ENCODE results near the gene FLRT2. TPM values are rescaled to one million over a fixed set of nuclear protein-coding genes. Genes with fewer than 3 reads are reported as not detected.
A peak's percentile ranks its signal among the peaks of the same experiment; 100 is the strongest.

FLRT2 gene
- total RNA-seq, 1 donor from 2014 or later: 24.6 TPM

DNA sequence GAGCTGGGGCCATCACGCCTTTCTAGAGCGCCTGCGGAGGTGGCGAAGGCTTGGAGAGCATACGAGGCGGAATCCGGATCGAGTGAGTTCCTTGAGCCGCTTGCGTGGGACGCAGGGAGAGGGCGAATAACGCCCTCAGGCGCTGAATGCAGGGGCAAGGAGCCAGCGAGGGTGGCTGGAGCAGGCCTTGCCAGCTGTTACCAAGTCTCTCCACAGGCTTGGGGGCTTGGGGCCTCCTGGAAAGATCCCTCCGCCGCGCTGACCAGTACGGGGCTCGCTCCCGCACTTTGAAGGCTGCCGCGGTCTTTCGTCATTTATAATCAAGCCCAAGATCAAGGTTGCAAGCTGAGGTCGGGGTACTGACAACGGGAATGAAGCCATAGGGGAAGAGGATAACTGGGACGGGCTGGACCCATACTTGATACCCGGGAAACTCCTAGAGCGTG is 1.2 kb downstream of the FLRT2 start:
- TF ChIP-seq, protein P1, sequence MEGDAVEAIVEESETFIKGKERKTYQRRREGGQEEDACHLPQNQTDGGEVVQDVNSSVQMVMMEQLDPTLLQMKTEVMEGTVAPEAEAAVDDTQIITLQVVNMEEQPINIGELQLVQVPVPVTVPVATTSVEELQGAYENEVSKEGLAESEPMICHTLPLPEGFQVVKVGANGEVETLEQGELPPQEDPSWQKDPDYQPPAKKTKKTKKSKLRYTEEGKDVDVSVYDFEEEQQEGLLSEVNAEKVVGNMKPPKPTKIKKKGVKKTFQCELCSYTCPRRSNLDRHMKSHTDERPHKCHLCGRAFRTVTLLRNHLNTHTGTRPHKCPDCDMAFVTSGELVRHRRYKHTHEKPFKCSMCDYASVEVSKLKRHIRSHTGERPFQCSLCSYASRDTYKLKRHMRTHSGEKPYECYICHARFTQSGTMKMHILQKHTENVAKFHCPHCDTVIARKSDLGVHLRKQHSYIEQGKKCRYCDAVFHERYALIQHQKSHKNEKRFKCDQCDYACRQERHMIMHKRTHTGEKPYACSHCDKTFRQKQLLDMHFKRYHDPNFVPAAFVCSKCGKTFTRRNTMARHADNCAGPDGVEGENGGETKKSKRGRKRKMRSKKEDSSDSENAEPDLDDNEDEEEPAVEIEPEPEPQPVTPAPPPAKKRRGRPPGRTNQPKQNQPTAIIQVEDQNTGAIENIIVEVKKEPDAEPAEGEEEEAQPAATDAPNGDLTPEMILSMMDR (IDR thresholded peaks at IDR 0.05): no peak
- Histone ChIP-seq H3K36me3 (no peaks in the 10 kb centered on the region), H3K27me3 (no peaks in the 10 kb centered on the region), H3K4me3 (peak overlapping the region; percentile 65 to 74), H3K4me1 (peaks cover 4 to 10% of the 10 kb centered on the region in 2 donors), H3K9me3 (no peaks in the 10 kb centered on the region), H3K27ac (peak overlapping the region; percentile 25 to 49)
- DNase-seq (ENCODE audit: low spot score in 2 of 2): peak in 1 of 2 donors; percentile 72
- intact Hi-C loops (cut with DNase I): loop anchor here (2.0 to 10.0 kb wide), 4 partner anchors 254 to 1446 kb away; no protein-coding TSS in a partner anchor

DNA sequence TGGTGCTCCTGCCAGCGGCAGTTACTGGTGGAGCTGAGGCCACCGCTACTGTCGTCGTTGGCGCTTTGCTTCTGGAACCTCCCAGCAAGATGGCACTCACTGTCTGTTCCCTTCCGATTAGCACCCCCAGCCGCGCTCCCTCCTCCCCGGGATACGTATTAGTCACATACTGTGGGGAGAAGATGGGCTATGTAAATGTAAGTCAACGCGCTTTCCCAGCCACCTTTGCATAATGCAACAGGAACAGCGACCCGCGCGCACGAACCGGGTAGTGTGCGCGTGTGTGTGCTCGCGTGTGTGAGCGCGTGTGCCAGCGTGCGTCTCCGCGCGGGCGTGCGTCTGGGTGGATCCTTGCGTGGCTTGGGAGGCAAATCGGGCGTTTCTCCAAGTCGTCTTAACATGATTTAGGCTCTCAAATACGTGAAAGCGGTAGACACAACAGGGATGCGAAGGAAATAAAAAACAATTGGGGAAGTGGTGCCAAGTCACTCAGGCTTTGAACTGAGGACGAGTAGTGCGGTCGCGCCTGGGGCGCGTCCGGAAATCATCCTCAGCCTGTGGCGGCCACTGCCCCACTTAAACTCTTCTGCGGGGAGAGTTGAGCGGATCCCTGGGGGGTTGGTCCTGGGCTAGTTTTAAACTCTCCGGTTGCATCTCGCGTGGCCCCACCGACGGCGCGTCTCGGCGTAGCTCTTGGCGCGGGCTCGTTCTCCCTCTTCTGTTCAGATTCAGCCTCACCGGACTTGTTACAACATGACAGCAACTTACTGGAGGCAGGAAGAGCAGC is 1.8 kb downstream of the FLRT2 start:
- Histone ChIP-seq H3K9me3 (no peaks in the 10 kb centered on the region), H3K4me3 (peak overlapping the region; percentile 65 to 74), H3K27ac (peak overlapping the region; percentile 25 to 49), H3K36me3 (no peaks in the 10 kb centered on the region), H3K4me1 (peaks cover 4 to 10% of the 10 kb centered on the region in 2 donors), H3K27me3 (no peaks in the 10 kb centered on the region)
- intact Hi-C loops (cut with DNase I): loop anchor here (2.0 to 10.0 kb wide), 4 partner anchors 254 to 1447 kb away; no protein-coding TSS in a partner anchor
- DNase-seq (ENCODE audit: low spot score in 2 of 2): peak in 1 of 2 donors; percentile 77
- TF ChIP-seq, protein P1 (IDR thresholded peaks at IDR 0.05): peak in 2 of 3 experiments; percentile 25 to 28

DNA sequence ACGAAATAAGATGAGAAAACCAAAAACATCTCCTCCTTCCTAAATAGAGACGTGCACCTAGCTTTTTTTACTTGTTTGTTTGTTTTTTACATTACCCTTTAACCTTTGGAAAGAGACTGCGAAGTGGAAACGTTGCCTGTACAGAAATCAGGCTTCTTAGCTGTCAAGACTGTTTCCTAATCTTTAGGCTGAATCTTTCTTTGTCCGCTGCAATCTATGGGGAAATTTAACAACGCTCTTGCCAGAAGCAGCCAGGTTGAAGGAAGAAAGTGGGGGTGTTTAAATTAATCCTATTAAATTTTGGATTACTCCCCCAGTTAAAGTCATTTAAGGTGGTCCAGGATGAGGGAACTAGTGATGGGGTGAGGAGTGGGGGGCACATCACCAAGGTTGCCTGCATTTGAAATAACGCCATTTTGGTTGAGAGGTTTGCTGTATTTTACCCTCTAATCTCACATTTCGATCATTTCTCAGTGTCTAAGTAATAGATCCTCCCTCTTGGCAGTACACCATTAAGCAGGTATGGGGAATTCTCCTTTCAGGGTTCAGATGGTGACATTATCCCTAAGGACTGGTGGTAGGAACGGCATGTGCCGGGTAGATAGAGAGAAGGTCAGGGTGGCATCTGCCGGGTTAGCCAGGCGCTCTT is 2.6 kb downstream of the FLRT2 start:
- no peaks in the 10 kb centered on the region for H3K27me3 ChIP-seq
- H3K4me3 ChIP-seq: peak overlapping the region; percentile 65 to 74
- intact Hi-C loops (cut with DNase I): loop anchor here (5.0 to 10.0 kb wide), 3 partner anchors 255 to 1448 kb away; no protein-coding TSS in a partner anchor
- peaks cover 4 to 10% of the 10 kb centered on the region in 2 donors for H3K4me1 ChIP-seq
- TF ChIP-seq, protein P1 (IDR thresholded peaks at IDR 0.05): no peak
- no peak for DNase-seq (ENCODE audit: low spot score in 2 of 2)
- no peaks in the 10 kb centered on the region for H3K9me3 ChIP-seq
- peak overlapping the region; percentile 6 to 49 for H3K27ac ChIP-seq
- H3K36me3 ChIP-seq: no peaks in the 10 kb centered on the region

DNA sequence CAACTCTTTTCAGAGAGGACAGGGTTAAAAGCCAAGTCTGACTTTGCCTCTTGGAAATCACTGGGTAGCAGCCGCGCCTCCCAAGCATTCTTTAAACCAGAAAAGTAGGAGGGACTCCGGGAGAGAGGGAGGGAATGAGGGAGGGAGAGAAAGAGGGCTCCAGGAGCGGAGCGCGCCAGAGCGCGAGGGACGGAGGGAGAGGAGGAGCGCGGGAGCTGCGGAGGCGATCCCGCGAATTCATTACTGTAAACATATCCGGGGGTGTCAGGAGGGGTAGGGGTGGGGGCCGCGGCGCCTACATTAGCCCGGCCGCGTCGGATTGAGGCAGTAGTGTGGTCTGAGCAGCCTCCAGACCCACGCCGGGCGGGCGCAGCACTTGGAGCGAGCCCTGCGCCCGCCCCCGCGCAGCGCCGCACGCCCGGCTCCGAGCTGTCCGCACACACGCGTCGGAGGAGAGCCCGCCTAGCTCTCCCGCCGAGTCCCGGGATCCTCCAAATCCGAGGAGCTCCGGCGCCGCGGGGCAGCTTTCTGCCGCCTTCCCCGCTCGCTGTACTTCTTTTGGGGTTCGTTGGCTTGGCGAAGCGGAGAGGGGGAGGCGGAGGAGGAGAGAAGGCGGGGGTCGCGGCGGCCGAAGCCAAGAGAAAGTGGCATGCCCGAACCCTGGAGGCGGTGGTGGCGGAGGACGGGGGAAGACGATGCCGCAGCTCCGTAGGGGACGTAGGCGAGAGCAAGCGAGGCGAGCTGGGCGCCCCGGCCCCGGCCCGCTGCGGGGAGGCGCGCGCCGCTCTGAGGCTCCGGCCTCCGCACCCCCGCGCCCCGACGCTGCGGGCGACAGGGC is 3.3 kb downstream of the FLRT2 start:
- peak in 1 of 2 donors; percentile 79 for DNase-seq (ENCODE audit: low spot score in 2 of 2)
- intact Hi-C loops (cut with DNase I): loop anchor here (5.0 to 10.0 kb wide), 3 partner anchors 256 to 1448 kb away; no protein-coding TSS in a partner anchor
- Histone ChIP-seq H3K36me3 (no peaks in the 10 kb centered on the region), H3K4me1 (peaks cover 4 to 10% of the 10 kb centered on the region in 2 donors), H3K9me3 (no peaks in the 10 kb centered on the region), H3K27ac (peak overlapping the region; percentile 0 to 49), H3K27me3 (no peaks in the 10 kb centered on the region), H3K4me3 (peak overlapping the region; percentile 65 to 74)
- TF ChIP-seq, protein P1 (IDR thresholded peaks at IDR 0.05): no peak

DNA sequence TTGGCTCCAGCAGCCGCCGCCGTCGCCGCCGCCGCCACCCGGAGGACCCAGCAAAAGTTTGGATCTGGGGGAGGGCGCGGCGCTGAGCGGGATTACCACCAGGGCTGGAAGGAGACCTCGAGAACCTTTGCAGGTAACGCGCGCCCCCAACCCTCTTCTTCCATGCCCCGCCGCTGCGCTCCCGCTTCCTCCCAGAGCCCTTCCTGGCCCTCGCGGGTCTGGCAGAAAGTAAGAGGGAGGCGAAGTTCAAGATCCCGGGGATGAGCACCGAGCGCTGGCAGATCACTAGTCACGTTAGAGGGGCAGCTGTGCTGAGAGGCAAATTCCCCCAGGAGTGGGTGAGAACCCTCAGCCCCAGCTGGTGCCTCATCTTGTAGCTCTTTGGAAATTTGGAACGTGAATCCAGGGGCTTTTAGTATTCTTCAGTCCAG is 3.9 kb downstream of the FLRT2 start:
- Histone ChIP-seq H3K4me3 (peak overlapping the region; percentile 65 to 74), H3K4me1 (peaks cover 4 to 10% of the 10 kb centered on the region in 2 donors), H3K27me3 (no peaks in the 10 kb centered on the region), H3K27ac (peak overlapping the region in 1 of 2 donors; percentile 49), H3K36me3 (no peaks in the 10 kb centered on the region), H3K9me3 (no peaks in the 10 kb centered on the region)
- intact Hi-C loops (cut with DNase I): loop anchor here (5.0 to 10.0 kb wide), 3 partner anchors 257 to 1449 kb away; no protein-coding TSS in a partner anchor
- DNase-seq (ENCODE audit: low spot score in 2 of 2): no peak
- TF ChIP-seq, protein P1 (IDR thresholded peaks at IDR 0.05): no peak

All from ascending aorta (tissue), 2 donors.